NCI-H748 (cell line): ENCODE data around the gene EPHA6.

Experiments used
- DNase-seq: peaks from one replicate; lab custom pipeline; 2025; ENCODE audit not compliant: unreplicated experiment; lab: John Stamatoyannopoulos, UW

EPHA6 gene

DNA sequence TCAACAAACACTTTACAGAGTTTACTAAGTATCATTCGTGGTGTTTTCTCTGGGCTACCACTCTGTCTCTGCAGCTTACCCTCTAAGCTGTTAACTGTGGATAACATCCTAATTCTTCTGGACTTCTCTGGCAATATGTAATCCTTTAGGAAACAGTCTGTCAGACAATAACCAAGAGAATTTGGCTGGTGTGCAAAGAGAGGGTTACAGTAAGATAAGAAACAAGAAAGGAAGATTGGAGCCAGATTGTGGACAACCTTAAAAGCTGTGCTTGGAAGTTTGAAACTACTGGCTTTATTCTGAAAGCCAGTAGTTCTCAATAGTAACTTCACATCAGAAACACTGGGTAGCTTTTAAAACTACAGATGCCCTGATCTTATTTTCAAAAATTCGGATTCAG, 950.9 kb downstream of the EPHA6 start:
- peak; percentile 3 for DNase-seq

DNA sequence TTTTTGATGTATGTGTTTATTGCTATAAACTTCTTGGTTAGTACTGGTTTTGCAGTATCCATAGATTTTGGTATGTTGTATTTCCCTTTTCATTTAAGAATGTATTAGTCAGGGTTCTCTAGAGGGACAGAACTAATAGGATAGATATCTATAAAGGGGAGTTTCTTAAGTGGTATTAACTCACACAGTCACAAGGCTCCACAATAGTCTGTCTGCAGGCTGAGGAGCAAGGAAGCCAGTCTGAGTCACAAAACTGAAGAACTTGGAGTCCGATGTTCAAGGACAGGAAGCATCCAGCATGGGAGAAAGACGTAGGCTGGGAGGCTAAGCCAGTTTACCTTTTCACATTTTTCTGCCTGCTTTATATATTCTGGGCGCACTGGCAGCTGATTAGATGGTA, 958.5 kb downstream of the EPHA6 start:
- DNase-seq = no peak

- DNase-seq = no peak
These were observed 963.8 kb downstream of the EPHA6 start for GRCh38 chr3:97778152-97778551.

- peak; percentile 45 for DNase-seq
These were observed 979.1 kb downstream of the EPHA6 start for GRCh38 chr3:97793420-97794019.

- no peak for DNase-seq
These were observed 981.6 kb downstream of the EPHA6 start for GRCh38 chr3:97795951-97796350.
